Activated B cell treated with CpG ODN at 0.5 μM for 24 hours (primary cell): ENCODE measurements around the gene ST6GALNAC3. TPM values are rescaled to one million over a fixed set of nuclear protein-coding genes. Genes with fewer than 3 reads are reported as not detected.

Experiments used
- ATAC-seq: fragments of 200-7000 bp; cut with Tn5 transposase; one replicate; pipeline ENCODE4 v1.10.0; 2021; ENCODE audit warnings: low read depth, mild to moderate bottlenecking, moderate library complexity
- CTCF ChIA-PET: fragments of 350-600 bp; sonication (Branson Sonifier 250); formaldehyde crosslinking; loops from one replicate; lab custom pipeline; 2021; ENCODE audit warnings: antibody characterized with exemption; lab: Charles Lee
- POLR2A ChIA-PET: fragments of 350-600 bp; sonication (Branson Sonifier 250); formaldehyde crosslinking; loops from one replicate; lab custom pipeline; 2021; ENCODE audit warnings: antibody characterized with exemption; lab: Charles Lee
- DNase-seq: peaks from one replicate; pipeline ENCODE4 v3.0.0; 2022
- H3K27ac Mint-ChIP-seq: one replicate; pipeline ENCODE4 v1.8.0; 2020; ENCODE audit warnings: mixed read lengths
- H3K27me3 Mint-ChIP-seq: one replicate; pipeline ENCODE4 v1.8.0; 2021; ENCODE audit warnings: mixed read lengths
- H3K36me3 Mint-ChIP-seq: one replicate; pipeline ENCODE4 v1.8.0; 2021; ENCODE audit warnings: low read depth, mixed read lengths
- H3K4me1 Mint-ChIP-seq: one replicate; pipeline ENCODE4 v1.8.0; 2021; ENCODE audit warnings: mixed read lengths
- H3K4me3 Mint-ChIP-seq: one replicate; pipeline ENCODE4 v1.8.0; 2020; ENCODE audit warnings: mild to moderate bottlenecking, mixed read lengths
- H3K9me3 Mint-ChIP-seq: one replicate; pipeline ENCODE4 v1.8.0; 2020; ENCODE audit warnings: mixed read lengths
- CTCF ChIP-seq: fragments of 200-600 bp; IDR thresholded peaks from one replicate; pipeline ENCODE4 v1.8.0; 2022; ENCODE audit warnings: antibody characterized with exemption, mild to moderate bottlenecking
- intact Hi-C: fragments of 100-400 bp; cut with micrococcal nuclease; formaldehyde crosslinking; loops from one replicate; pipeline ENCODE4 v1.15.1; 2024
- total RNA-seq: library from RNA; stranded (reverse); gene quantifications from 2 replicates; pipeline ENCODE4 v1.2.3, GENCODE V29; 2022

ST6GALNAC3 gene
- total RNA-seq, 1 donor from 2014 or later = 12.6 TPM

GRCh38 chr1:76080552-76081079 lies 6.1 kb downstream of the ST6GALNAC3 start:
- Mint-ChIP-seq H3K4me1 (peaks cover 41% of the 10 kb centered on the region), H3K27ac (no peak overlapping the region), H3K27me3 (no peaks in the 10 kb centered on the region), H3K4me3 (peak overlapping the region; percentile 21), H3K36me3 (no peaks in the 10 kb centered on the region), H3K9me3 (no peaks in the 10 kb centered on the region)
- ATAC-seq = no peak
- TF ChIP-seq CTCF = no peak
- intact Hi-C loops = no loop called here
- no peak for DNase-seq
- ChIA-PET POLR2A (no interaction called here), CTCF (no interaction called here)

GRCh38 chr1:76082062-76082461 lies 7.5 kb downstream of the ST6GALNAC3 start:
- ChIA-PET POLR2A (no interaction called here), CTCF (interaction anchor here (0.6 kb wide), 1 partner anchor 1806 kb away, joined by 3 read pairs; no protein-coding TSS in a partner anchor)
- no peak for ATAC-seq
- Mint-ChIP-seq H3K4me3 (no peak overlapping the region), H3K9me3 (no peaks in the 10 kb centered on the region), H3K36me3 (no peaks in the 10 kb centered on the region), H3K4me1 (peaks cover 29% of the 10 kb centered on the region), H3K27me3 (no peaks in the 10 kb centered on the region), H3K27ac (no peak overlapping the region)
- DNase-seq = no peak
- intact Hi-C loops = no loop called here
- no peak for TF ChIP-seq CTCF

GRCh38 chr1:76083189-76083588 lies 8.6 kb downstream of the ST6GALNAC3 start:
- ATAC-seq (no peak), DNase-seq (no peak)
- ChIA-PET POLR2A (no interaction called here), CTCF (no interaction called here)
- H3K4me1 Mint-ChIP-seq = peaks cover 26% of the 10 kb centered on the region
- intact Hi-C loops = no loop called here
- no peak for TF ChIP-seq CTCF
- no peaks in the 10 kb centered on the region for H3K36me3 Mint-ChIP-seq
- no peak overlapping the region for H3K27ac Mint-ChIP-seq
- H3K27me3 Mint-ChIP-seq = no peaks in the 10 kb centered on the region
- no peak overlapping the region for H3K4me3 Mint-ChIP-seq
- no peaks in the 10 kb centered on the region for H3K9me3 Mint-ChIP-seq

- DNase-seq (no peak), ATAC-seq (no peak)
- Mint-ChIP-seq H3K36me3 (no peaks in the 10 kb centered on the region), H3K4me1 (peaks cover 26% of the 10 kb centered on the region), H3K27me3 (no peaks in the 10 kb centered on the region), H3K4me3 (no peak overlapping the region), H3K9me3 (no peaks in the 10 kb centered on the region), H3K27ac (no peak overlapping the region)
- intact Hi-C loops = no loop called here
- no peak for TF ChIP-seq CTCF
- CTCF ChIA-PET = no interaction called here
- POLR2A ChIA-PET = no interaction called here
These were observed 9.6 kb downstream of the ST6GALNAC3 start for GRCh38 chr1:76084029-76084627.

GRCh38 chr1:76084685-76085084 lies 10.1 kb downstream of the ST6GALNAC3 start:
- Mint-ChIP-seq H3K27ac (no peak overlapping the region), H3K4me3 (no peak overlapping the region), H3K36me3 (no peaks in the 10 kb centered on the region), H3K27me3 (no peaks in the 10 kb centered on the region), H3K9me3 (no peaks in the 10 kb centered on the region), H3K4me1 (peaks cover 23% of the 10 kb centered on the region)
- ChIA-PET CTCF (no interaction called here), POLR2A (no interaction called here)
- intact Hi-C loops = no loop called here
- DNase-seq = no peak
- ATAC-seq = no peak
- no peak for TF ChIP-seq CTCF
